T-cell (primary cell): ENCODE measurements around the gene NUDT14. TPM values are rescaled to one million over a fixed set of nuclear protein-coding genes. Genes with fewer than 3 reads are reported as not detected.

Source experiments
- ATAC-seq, 4 experiments: fragments of 200-7000 bp in 3 of 4; fragments of 150-1000 bp in 1 of 4; cut with Tn5 transposase; replicated peaks in 1 of 4; 1 replicate in 3 of 4; 2 replicates in 1 of 4; pipeline ENCODE4 v1.10.0; 2021; ENCODE audit warnings: moderate library complexity in 3 of 4, mild to moderate bottlenecking in 2 of 4, moderate number of reproducible peaks in 1 of 4
- CTCF ChIA-PET, 2 donors: fragments of 300-600 bp; sonication (Branson Sonifier 250); formaldehyde crosslinking; loops; one replicate each; lab custom pipeline; 2022; ENCODE audit warnings: antibody characterized with exemption in 2 of 2; lab: Charles Lee
- POLR2A ChIA-PET, 2 donors: fragments of 300-600 bp; sonication (Branson Sonifier 250); formaldehyde crosslinking; loops; one replicate each; lab custom pipeline; 2022; ENCODE audit warnings: antibody characterized with exemption in 2 of 2; lab: Charles Lee
- DNase-seq, 35 experiments: peaks; one replicate each; pipeline versions ENCODE4 v3.0.0 to v3.0.0-alpha.2; 2013 to 2023
- H3K27ac ChIP-seq: one replicate; pipeline ENCODE4 v1.5.1; 2013; ENCODE audit warnings: low read length
- H3K27me3 ChIP-seq, 2 experiments: replicated peaks in 1 of 2; 1 replicate in 1 of 2; 2 replicates in 1 of 2; pipeline versions ENCODE4 v1.6.1 to v1.7.0; 2013; ENCODE audit warnings: low read length in 1 of 2, mixed read lengths in 1 of 2; ENCODE audit not compliant: control insufficient read depth in 2 of 2, insufficient read depth in 2 of 2; ENCODE audit errors: extremely low read depth in 1 of 2
- H3K36me3 ChIP-seq, 2 donors: 1 replicate in 1 of 2; 2 replicates in 1 of 2; pipeline versions ENCODE4 v1.6.1 to v1.7.0; 2013; ENCODE audit warnings: low read length in 1 of 2; ENCODE audit not compliant: control insufficient read depth in 2 of 2, insufficient read depth in 1 of 2; ENCODE audit errors: extremely low read depth in 1 of 2
- H3K4me1 ChIP-seq, 2 experiments: 1 replicate in 1 of 2; 2 replicates in 1 of 2; pipeline versions ENCODE4 v1.6.1 to v1.7.0; 2013; ENCODE audit warnings: low read length in 2 of 2, mixed read lengths in 1 of 2; ENCODE audit not compliant: insufficient read depth in 2 of 2, control insufficient read depth in 1 of 2; ENCODE audit errors: extremely low read depth in 1 of 2
- H3K4me3 ChIP-seq, 2 donors: 1 replicate in 1 of 2; 2 replicates in 1 of 2; pipeline versions ENCODE4 v1.5.1 to v1.7.0; 2013; ENCODE audit warnings: mild to moderate bottlenecking in 2 of 2, low read length in 1 of 2, moderate library complexity in 1 of 2; ENCODE audit not compliant: control insufficient read depth in 1 of 2; ENCODE audit errors: extremely low read depth in 1 of 2
- H3K9me3 ChIP-seq: 2 replicates; pipeline ENCODE4 v1.7.0; 2013
- H3K27ac Mint-ChIP-seq, 2 donors: one replicate each; pipeline ENCODE4 v1.8.0; 2020 to 2021; ENCODE audit warnings: mild to moderate bottlenecking in 2 of 2, mixed read lengths in 2 of 2
- H3K27me3 Mint-ChIP-seq, 2 donors: one replicate each; pipeline ENCODE4 v1.8.0; 2021 to 2022; ENCODE audit warnings: mixed read lengths in 2 of 2
- H3K36me3 Mint-ChIP-seq: one replicate; pipeline ENCODE4 v1.8.0; 2021; ENCODE audit warnings: mixed read lengths
- H3K4me1 Mint-ChIP-seq, 3 donors: one replicate each; pipeline ENCODE4 v1.8.0; 2020 to 2022; ENCODE audit warnings: mixed read lengths in 3 of 3, mild to moderate bottlenecking in 1 of 3
- H3K4me3 Mint-ChIP-seq, 3 donors: one replicate each; pipeline ENCODE4 v1.8.0; 2020 to 2022; ENCODE audit warnings: mild to moderate bottlenecking in 3 of 3, mixed read lengths in 3 of 3, moderate library complexity in 3 of 3
- H3K9me3 Mint-ChIP-seq, 3 donors: one replicate each; pipeline ENCODE4 v1.8.0; 2020 to 2022; ENCODE audit warnings: mixed read lengths in 3 of 3
- WGBS: methylation state at CpG from one replicate; pipeline ENCODE4 v1.1.5; 2013; ENCODE audit warnings: missing lambda C conversion rate; ENCODE audit not compliant: insufficient coverage; 5-methylcytosine and 5-hydroxymethylcytosine counted together
- total RNA-seq, 35 experiments: library from RNA in 6 of 35; stranded (reverse) in 6 of 35; fragments of 120-200 nt in 1 of 35; gene quantifications; one replicate each; pipeline versions ENCODE4 v1.2.1 to v1.2.4 and lab custom pipeline; 2013 to 2026

Gene NUDT14
- total RNA-seq, 5 donors from 2014 or later (not counting 1 experiment from before 2014, with no cell fraction given) = 10.0 to 25.5 (median 20.2) TPM

DNA sequence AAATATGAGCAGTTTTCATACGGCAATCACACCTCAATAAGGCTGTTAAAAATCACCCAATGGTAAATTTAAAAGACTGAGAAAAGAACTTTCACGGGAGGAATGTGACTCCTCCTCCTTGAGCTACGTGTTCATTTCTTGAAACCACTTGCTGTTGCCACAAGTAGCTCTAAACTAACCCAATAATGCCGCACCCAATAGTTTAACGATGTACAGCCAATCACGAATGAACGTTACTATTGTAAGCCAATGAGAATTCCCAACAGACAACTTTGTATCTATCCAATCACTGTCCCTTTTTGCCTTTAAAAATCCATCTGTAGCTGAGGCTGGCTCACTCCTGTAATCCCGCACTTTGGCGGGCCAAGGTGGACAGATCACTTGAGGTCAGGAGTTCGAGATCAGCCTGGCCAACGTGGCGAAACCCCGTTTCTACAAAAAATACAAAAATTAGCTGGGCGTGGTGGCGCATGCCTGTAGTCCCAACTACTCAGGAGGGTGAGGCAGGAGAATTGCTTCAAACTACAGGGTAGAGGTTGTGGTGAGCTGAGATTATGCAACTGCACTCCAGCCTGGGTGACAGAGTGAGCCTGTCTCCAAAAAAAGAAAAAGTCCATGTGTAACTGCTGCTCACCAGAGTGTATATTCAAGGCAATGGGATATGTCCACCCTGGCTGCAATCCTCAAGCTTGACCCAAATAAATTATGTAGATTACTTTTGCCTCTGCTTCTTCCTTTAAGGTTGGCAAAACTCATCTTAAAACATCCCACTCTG is 42.8 kb upstream of the NUDT14 start:
- H3K27ac ChIP-seq = no peak overlapping the region
- no peak overlapping the region for H3K4me3 ChIP-seq
- H3K36me3 ChIP-seq = peaks cover 24 to 55% of the 10 kb centered on the region in 2 donors
- Mint-ChIP-seq H3K4me3 (no peak overlapping the region), H3K4me1 (no peaks in the 10 kb centered on the region), H3K36me3 (peaks cover 39% of the 10 kb centered on the region), H3K27ac (no peak overlapping the region), H3K9me3 (no peaks in the 10 kb centered on the region), H3K27me3 (no peaks in the 10 kb centered on the region)
- 96% methylated on average over 12 of the region's 15 CpGs for WGBS
- ATAC-seq = no peak
- no peaks in the 10 kb centered on the region for H3K9me3 ChIP-seq
- H3K4me1 ChIP-seq = no peaks in the 10 kb centered on the region
- DNase-seq = no peak
- POLR2A ChIA-PET = interaction anchor here in 1 of 2 donors (0.6 kb wide), 1 partner anchor 68 kb away, joined by 3 read pairs; no protein-coding TSS in a partner anchor
- CTCF ChIA-PET = interaction anchor here in 1 of 2 donors (0.9 kb wide), 1 partner anchor 170 kb away, joined by 3 read pairs; no protein-coding TSS in a partner anchor
- no peaks in the 10 kb centered on the region for H3K27me3 ChIP-seq

DNA sequence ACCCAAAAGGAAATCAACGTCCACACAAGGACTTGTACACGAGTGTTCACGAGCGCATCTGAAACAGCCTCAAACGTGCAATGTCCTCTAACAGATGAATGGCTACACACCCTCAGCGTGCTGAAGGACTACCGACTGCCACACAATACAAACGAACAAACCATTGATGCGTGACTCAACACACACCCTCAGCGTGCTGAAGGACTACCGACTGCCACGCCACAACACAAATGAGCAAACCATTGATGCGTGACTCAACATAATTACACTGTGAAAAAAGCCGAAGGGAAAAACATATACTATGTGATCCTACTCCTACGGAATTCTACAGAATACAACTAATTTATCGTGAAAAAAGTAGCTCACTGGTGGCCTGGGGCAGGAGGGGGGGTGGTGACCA is 42.1 kb upstream of the NUDT14 start:
- Histone ChIP-seq H3K9me3 (no peaks in the 10 kb centered on the region), H3K4me1 (no peaks in the 10 kb centered on the region), H3K27me3 (no peaks in the 10 kb centered on the region), H3K27ac (no peak overlapping the region), H3K4me3 (no peak overlapping the region), H3K36me3 (peaks cover 28 to 59% of the 10 kb centered on the region in 2 donors)
- Mint-ChIP-seq H3K4me1 (no peaks in the 10 kb centered on the region), H3K27ac (no peak overlapping the region), H3K36me3 (peaks cover 43% of the 10 kb centered on the region), H3K27me3 (no peaks in the 10 kb centered on the region), H3K4me3 (no peak overlapping the region), H3K9me3 (no peaks in the 10 kb centered on the region)
- DNase-seq (no peak), ATAC-seq (no peak)
- WGBS = 98% methylated on average over 13 of the region's 16 CpGs
- ChIA-PET POLR2A (interaction anchor here in 1 of 2 donors (0.6 kb wide), 1 partner anchor 69 kb away, joined by 3 read pairs; no protein-coding TSS in a partner anchor), CTCF (no interaction called here)

DNA sequence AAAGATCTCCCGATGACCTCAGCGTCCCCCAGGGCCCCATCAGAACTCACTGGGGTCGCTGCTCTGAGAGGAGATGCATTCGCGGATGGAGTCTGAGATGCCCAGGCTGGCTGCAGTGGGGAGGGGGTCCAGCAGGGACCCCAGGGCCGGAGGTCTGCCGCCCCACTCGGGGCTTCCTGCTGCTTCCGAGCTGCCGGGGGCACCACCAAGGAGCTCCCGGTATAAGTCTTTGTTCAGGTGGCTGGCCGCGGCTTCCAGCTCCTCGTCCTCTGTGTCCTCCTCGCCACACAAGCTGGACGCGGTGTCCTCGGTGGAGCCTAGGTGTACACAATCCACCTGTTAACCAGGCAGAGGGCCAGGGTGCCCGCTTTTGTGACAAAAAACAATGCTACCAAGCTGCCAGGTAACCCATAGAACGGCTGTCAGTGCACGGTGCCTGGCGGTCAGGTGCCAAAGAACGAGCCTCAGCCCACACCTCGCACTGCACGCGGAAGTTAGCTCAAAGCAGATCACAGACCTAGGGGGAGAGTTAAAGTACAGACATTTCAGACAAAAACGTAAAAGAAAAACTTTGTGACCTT is 40.6 kb upstream of the NUDT14 start:
- H3K36me3 Mint-ChIP-seq = peaks cover 43% of the 10 kb centered on the region

DNA sequence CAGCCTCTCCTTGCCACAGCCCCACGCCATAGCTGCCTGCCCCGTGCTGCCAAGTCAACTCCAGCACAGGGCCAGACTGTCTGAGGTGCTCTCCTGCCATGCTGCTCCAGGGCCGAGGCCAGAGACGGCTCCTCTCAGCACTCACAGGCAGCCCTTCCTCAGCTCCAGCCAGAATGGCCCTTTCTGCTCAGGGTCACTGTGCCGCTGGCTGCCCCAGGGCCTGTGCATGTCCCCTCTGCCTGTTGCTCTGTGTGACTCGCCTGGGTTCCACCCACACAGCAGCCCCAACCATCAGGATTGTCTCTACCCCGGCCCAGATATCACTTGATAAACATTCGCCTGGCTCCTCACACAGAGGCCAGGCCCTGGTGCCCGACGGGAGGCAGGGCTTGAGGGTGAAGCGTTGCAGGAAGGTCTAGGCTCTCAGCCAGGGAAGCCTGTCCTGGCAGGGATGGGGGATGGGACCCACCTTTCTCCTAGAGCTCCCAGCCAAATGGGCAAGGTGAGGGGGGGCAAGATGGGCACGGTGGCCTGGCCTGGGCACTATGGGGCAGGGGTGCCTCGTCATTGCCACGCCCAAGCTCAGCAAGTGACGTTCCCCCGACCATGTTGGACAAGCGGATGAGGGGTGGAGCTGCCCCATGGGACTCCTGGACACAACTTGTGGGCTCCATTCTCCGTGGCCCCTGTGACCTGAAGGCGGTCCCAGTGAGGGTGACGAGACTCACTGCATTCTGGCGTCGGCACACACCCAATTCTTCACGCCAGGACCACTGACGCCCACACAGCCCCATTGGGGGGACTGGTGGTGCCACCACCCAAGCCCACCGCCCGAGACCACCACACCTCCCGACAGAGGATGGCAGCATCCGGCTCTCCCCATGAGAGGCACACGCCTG is 39.8 kb upstream of the NUDT14 start:
- no peaks in the 10 kb centered on the region for H3K9me3 ChIP-seq
- peaks cover 33 to 70% of the 10 kb centered on the region in 2 donors for H3K36me3 ChIP-seq
- no peak for ATAC-seq
- H3K27ac ChIP-seq = no peak overlapping the region
- ChIA-PET CTCF (no interaction called here), POLR2A (no interaction called here)
- Mint-ChIP-seq H3K36me3 (peaks cover 43% of the 10 kb centered on the region), H3K27me3 (no peaks in the 10 kb centered on the region), H3K9me3 (no peaks in the 10 kb centered on the region), H3K4me3 (no peak overlapping the region), H3K27ac (no peak overlapping the region), H3K4me1 (no peaks in the 10 kb centered on the region)
- 95% methylated on average over 26 of the region's 29 CpGs for WGBS
- no peaks in the 10 kb centered on the region for H3K27me3 ChIP-seq
- H3K4me3 ChIP-seq = no peak overlapping the region
- H3K4me1 ChIP-seq = no peaks in the 10 kb centered on the region
- DNase-seq = no peak

More for the DNA sequence above, 40.6 kb upstream of the NUDT14 start:
- Histone ChIP-seq H3K27me3 (no peaks in the 10 kb centered on the region), H3K36me3 (peaks cover 32 to 72% of the 10 kb centered on the region in 2 donors), H3K27ac (no peak overlapping the region), H3K4me3 (no peak overlapping the region), H3K9me3 (no peaks in the 10 kb centered on the region), H3K4me1 (no peaks in the 10 kb centered on the region)
- ATAC-seq (no peak), DNase-seq (no peak)
- ChIA-PET POLR2A (no interaction called here), CTCF (interaction anchor here in 1 of 2 donors (0.6 kb wide), 1 partner anchor 956 kb away, joined by 3 read pairs; no protein-coding TSS in a partner anchor)
- H3K27me3 Mint-ChIP-seq = no peaks in the 10 kb centered on the region
- no peaks in the 10 kb centered on the region for H3K9me3 Mint-ChIP-seq
- H3K27ac Mint-ChIP-seq = no peak overlapping the region
- no peaks in the 10 kb centered on the region for H3K4me1 Mint-ChIP-seq
- H3K4me3 Mint-ChIP-seq = no peak overlapping the region
- WGBS = 98% methylated on average over 22 of the region's 27 CpGs

DNA sequence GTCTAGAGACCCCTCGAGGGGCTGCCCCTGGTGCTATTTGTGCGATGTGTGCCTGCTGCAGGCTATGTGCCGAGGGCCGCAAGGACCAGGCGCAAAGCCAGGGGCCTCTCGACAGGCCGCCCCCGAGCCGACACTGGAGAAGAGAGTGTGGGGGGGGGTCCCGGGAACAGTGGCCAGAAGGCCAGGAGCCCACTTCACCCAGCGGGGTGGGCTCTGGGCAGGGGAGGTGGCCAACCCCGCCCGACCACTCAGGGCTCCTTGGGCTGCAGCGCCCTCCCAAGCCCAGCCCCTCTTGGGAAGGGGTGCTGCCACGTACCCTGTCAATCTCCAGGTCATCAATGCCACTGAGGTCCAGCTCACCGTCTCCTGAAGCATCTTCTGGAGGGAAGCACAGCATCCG is 38.6 kb upstream of the NUDT14 start:
- 97% methylated on average over 17 of the region's 17 CpGs for WGBS
- no peak overlapping the region for H3K27ac Mint-ChIP-seq
- CTCF ChIA-PET = no interaction called here

DNA sequence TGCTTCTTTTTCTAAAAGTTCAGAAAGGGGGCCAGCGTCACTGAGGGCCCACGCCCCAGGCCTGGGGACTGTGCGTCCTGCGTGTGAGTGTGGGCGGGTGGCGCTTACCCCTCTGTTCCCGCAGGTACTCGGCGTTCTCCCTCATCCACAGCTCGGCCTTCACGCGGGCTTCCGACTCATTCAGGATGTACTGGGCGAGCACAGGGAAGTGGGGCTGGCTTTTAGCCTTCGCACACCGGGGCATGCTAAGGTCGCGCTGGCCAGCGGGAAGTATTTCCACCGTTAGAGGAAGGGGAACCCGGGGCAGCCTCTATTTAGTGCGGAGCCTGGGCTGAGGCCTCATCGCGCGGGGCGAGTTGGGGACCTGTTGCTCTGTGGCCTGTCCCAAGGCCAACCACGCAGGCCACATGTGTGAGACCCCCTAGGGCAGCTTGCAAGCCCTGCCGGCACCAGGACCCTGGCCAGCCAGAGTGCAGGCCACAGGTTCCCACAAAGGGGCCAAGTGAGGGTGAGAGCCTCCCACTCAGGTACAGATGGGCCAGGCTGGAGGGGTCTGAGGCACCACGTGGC is 38.0 kb upstream of the NUDT14 start:
- 96% methylated on average over 24 of the region's 29 CpGs for WGBS
- no peaks in the 10 kb centered on the region for H3K9me3 ChIP-seq
- Mint-ChIP-seq H3K4me3 (no peak overlapping the region), H3K4me1 (peaks cover 0 to 10% (median 0%) of the 10 kb centered on the region in 3 donors), H3K27me3 (no peaks in the 10 kb centered on the region), H3K9me3 (no peaks in the 10 kb centered on the region), H3K27ac (no peak overlapping the region), H3K36me3 (peaks cover 45% of the 10 kb centered on the region)
- H3K27ac ChIP-seq = no peak overlapping the region
- no peaks in the 10 kb centered on the region for H3K4me1 ChIP-seq
- H3K4me3 ChIP-seq = no peak overlapping the region
- no peak for DNase-seq
- H3K27me3 ChIP-seq = no peaks in the 10 kb centered on the region
- H3K36me3 ChIP-seq = peaks cover 30 to 62% of the 10 kb centered on the region in 2 donors
- POLR2A ChIA-PET = no interaction called here
- no peak for ATAC-seq
- CTCF ChIA-PET = no interaction called here

More for the DNA sequence above, 38.6 kb upstream of the NUDT14 start:
- ATAC-seq (no peak), DNase-seq (no peak)
- Mint-ChIP-seq H3K4me1 (peaks cover 0 to 10% (median 0%) of the 10 kb centered on the region in 3 donors), H3K36me3 (peaks cover 45% of the 10 kb centered on the region), H3K4me3 (no peak overlapping the region), H3K27me3 (no peaks in the 10 kb centered on the region), H3K9me3 (no peaks in the 10 kb centered on the region)
- Histone ChIP-seq H3K36me3 (peaks cover 30 to 61% of the 10 kb centered on the region in 2 donors), H3K27me3 (no peaks in the 10 kb centered on the region), H3K27ac (no peak overlapping the region), H3K9me3 (no peaks in the 10 kb centered on the region), H3K4me3 (no peak overlapping the region), H3K4me1 (no peaks in the 10 kb centered on the region)
- POLR2A ChIA-PET = no interaction called here
